Esophagus muscularis mucosa (tissue), 4 donors: Measurements from ENCODE around the gene GNAO1. TPM values are rescaled to one million over a fixed set of nuclear protein-coding genes. Genes with fewer than 3 reads are reported as not detected.

Source experiments
- DNase-seq: peaks from one replicate; pipeline ENCODE4 v3.0.0-alpha.2; 2017; ENCODE audit errors: extremely low spot score
- H3K27ac ChIP-seq, 4 donors: fragments of 200-600 bp; sonication (generic); replicated peaks in 1 of 4; 1 replicate in 3 of 4; 2 replicates in 1 of 4; pipeline ENCODE4 v1.5.1; 2016 to 2019; ENCODE audit warnings: mild to moderate bottlenecking in 1 of 4
- H3K27me3 ChIP-seq, 4 donors: fragments of 200-600 bp; sonication (generic); one replicate each; pipeline versions ENCODE4 v1.5.1 to v1.6.0; 2016 to 2019
- H3K36me3 ChIP-seq, 4 donors: fragments of 200-600 bp; sonication (generic); one replicate each; pipeline ENCODE4 v1.5.1; 2016 to 2019
- H3K4me1 ChIP-seq, 4 donors: fragments of 200-600 bp; sonication (generic); one replicate each; pipeline ENCODE4 v1.5.1; 2016 to 2019
- H3K4me3 ChIP-seq, 4 donors: fragments of 200-600 bp; sonication (generic); 1 replicate in 2 of 4; 2 replicates in 2 of 4; pipeline ENCODE4 v1.5.1; 2016 to 2019; ENCODE audit warnings: mild to moderate bottlenecking in 4 of 4, moderate library complexity in 1 of 4
- H3K9me3 ChIP-seq, 4 donors: fragments of 200-600 bp; sonication (generic); 1 replicate in 3 of 4; 2 replicates in 1 of 4; pipeline ENCODE4 v1.5.1; 2016 to 2019
- CTCF ChIP-seq, 3 experiments: fragments of 200-600 bp in 2 of 3; fragments of 450-650 bp in 1 of 3; sonication (generic) in 2 of 3; IDR thresholded peaks; one replicate each; pipeline ENCODE4 v1.5.1; 2017 to 2019; ENCODE audit warnings: antibody characterized with exemption in 3 of 3, mild to moderate bottlenecking in 2 of 3, moderate library complexity in 1 of 3
- EP300 ChIP-seq: sonication (generic); formaldehyde crosslinking; IDR thresholded peaks from one replicate; pipeline ENCODE4 v1.6.1; 2017; ENCODE audit warnings: antibody characterized with exemption
- POLR2A ChIP-seq: fragments of 450-650 bp; IDR thresholded peaks from one replicate; pipeline ENCODE4 v1.6.1; 2017; ENCODE audit warnings: antibody characterized with exemption, moderate library complexity, mild to moderate bottlenecking, low read depth
- POLR2AphosphoS5 ChIP-seq, 2 donors: sonication (generic); formaldehyde crosslinking; IDR thresholded peaks; one replicate each; pipeline ENCODE4 v1.6.1; 2017; ENCODE audit warnings: antibody characterized with exemption in 2 of 2
- WGBS: methylation state at CpG from one replicate; pipeline ENCODE4 v1.1.5; 2018; 5-methylcytosine and 5-hydroxymethylcytosine counted together
- intact Hi-C: fragments of 100-400 bp; cut with DNase I; formaldehyde crosslinking; loops from one replicate; pipeline ENCODE4 v1.15.1; 2023
- total RNA-seq, 4 donors: library from RNA; depleted of rRNA; stranded (reverse); fragments of >200 nt; gene quantifications; one replicate each; pipeline versions ENCODE4 v1.1.0 to v1.2.1, GENCODE V29; 2016

Gene GNAO1
- total RNA-seq, 4 donors from 2014 or later, result 2.1 to 6.8 (median 3.3) TPM

GRCh38 chr16:56300891-56301850 lies 109.9 kb downstream of the GNAO1 start:
- intact Hi-C loops, result no loop called here
- no peak for TF ChIP-seq EP300
- no peak for TF ChIP-seq POLR2AphosphoS5 (IDR thresholded peaks at IDR 0.05)
- no peak for TF ChIP-seq CTCF (IDR thresholded peaks at IDR 0.05)
- TF ChIP-seq POLR2A, result no peak
- WGBS, result 74% methylated on average over 14 of the region's 14 CpGs
- Histone ChIP-seq H3K27me3 (no peaks in the 10 kb centered on the region), H3K4me3 (no peak overlapping the region), H3K4me1 (peaks cover 7 to 24% (median 10%) of the 10 kb centered on the region in 4 donors), H3K27ac (no peak overlapping the region), H3K9me3 (no peaks in the 10 kb centered on the region), H3K36me3 (no peaks in the 10 kb centered on the region)
- no peak for DNase-seq

GRCh38 chr16:56302506-56302905 lies 111.2 kb downstream of the GNAO1 start:
- DNase-seq, result no peak
- H3K27me3 ChIP-seq, result no peaks in the 10 kb centered on the region
- no peaks in the 10 kb centered on the region for H3K9me3 ChIP-seq
- intact Hi-C loops, result no loop called here
- no peak overlapping the region for H3K4me3 ChIP-seq
- H3K36me3 ChIP-seq, result no peaks in the 10 kb centered on the region
- 96% methylated on average over 5 of the region's 5 CpGs for WGBS
- no peak overlapping the region for H3K27ac ChIP-seq
- H3K4me1 ChIP-seq, result peaks cover 6 to 21% (median 8%) of the 10 kb centered on the region in 4 donors
- TF ChIP-seq EP300 (no peak), CTCF (IDR thresholded peaks at IDR 0.05) (no peak)

GRCh38 chr16:56303066-56303715 lies 111.9 kb downstream of the GNAO1 start:
- no peak for TF ChIP-seq EP300
- no peak for TF ChIP-seq POLR2AphosphoS5 (IDR thresholded peaks at IDR 0.05)
- TF ChIP-seq CTCF (IDR thresholded peaks at IDR 0.05), result no peak
- no peak for TF ChIP-seq POLR2A
- Histone ChIP-seq H3K36me3 (no peaks in the 10 kb centered on the region), H3K27ac (no peak overlapping the region), H3K27me3 (no peaks in the 10 kb centered on the region), H3K9me3 (no peaks in the 10 kb centered on the region), H3K4me3 (no peak overlapping the region), H3K4me1 (peaks cover 6 to 21% (median 8%) of the 10 kb centered on the region in 4 donors)
- 94% methylated on average over 11 of the region's 13 CpGs for WGBS
- no peak for DNase-seq
- intact Hi-C loops, result no loop called here

- 91% methylated on average over 6 of the region's 6 CpGs for WGBS
These were observed 112.6 kb downstream of the GNAO1 start for GRCh38 chr16:56303880-56304279.

More at GRCh38 chr16:56303880-56304279, 112.6 kb downstream of the GNAO1 start:
- Histone ChIP-seq H3K27me3 (no peaks in the 10 kb centered on the region), H3K36me3 (no peaks in the 10 kb centered on the region), H3K27ac (no peak overlapping the region), H3K4me3 (no peak overlapping the region), H3K4me1 (peaks cover 6 to 18% (median 8%) of the 10 kb centered on the region in 4 donors), H3K9me3 (no peaks in the 10 kb centered on the region)
- intact Hi-C loops, result no loop called here
- TF ChIP-seq EP300 (no peak), CTCF (IDR thresholded peaks at IDR 0.05) (no peak), POLR2AphosphoS5 (IDR thresholded peaks at IDR 0.05) (no peak)
- DNase-seq, result no peak
